BE2C (cell line): Measurements from ENCODE around the gene CALML4. TPM values are rescaled to one million over a fixed set of nuclear protein-coding genes. Genes with fewer than 3 reads are reported as not detected.

Experiments
- DNase-seq: peaks from one replicate; pipeline ENCODE4 v3.0.0-alpha.2; 2020
- H3K27me3 ChIP-seq: fragments of 250-450 bp; sonication (Bioruptor Pico); 2 replicates; pipeline ENCODE4 v1.5.1; 2020; ENCODE audit warnings: mild to moderate bottlenecking
- H3K36me3 ChIP-seq: fragments of 250-450 bp; sonication (Bioruptor Pico); 2 replicates; pipeline ENCODE4 v1.5.1; 2020; ENCODE audit warnings: mild to moderate bottlenecking
- H3K4me1 ChIP-seq: fragments of 250-450 bp; sonication (Bioruptor Pico); 2 replicates; pipeline ENCODE4 v1.5.1; 2020
- H3K4me3 ChIP-seq: 2 replicates; pipeline ENCODE4 v1.5.1; 2011; ENCODE audit warnings: low read depth, low read length
- H3K9me3 ChIP-seq: fragments of 250-450 bp; sonication (Bioruptor Pico); 2 replicates; pipeline ENCODE4 v1.5.1; 2020
- polyA plus RNA-seq: library from polyadenylated mRNA; unstranded; fragments of >200 nt; gene quantifications from one replicate; pipeline ENCODE4 v1.2.1, GENCODE V29; 2012; ENCODE audit warnings: low read depth, missing spikeins; ENCODE audit not compliant: insufficient read length, insufficient read depth
- TF ChIP-seq, protein P1 (sequence below): IDR thresholded peaks from 2 replicates; pipeline ENCODE4 v1.5.1; 2012; ENCODE audit warnings: mild to moderate bottlenecking, low read depth, low read length

CALML4 gene, protein sequence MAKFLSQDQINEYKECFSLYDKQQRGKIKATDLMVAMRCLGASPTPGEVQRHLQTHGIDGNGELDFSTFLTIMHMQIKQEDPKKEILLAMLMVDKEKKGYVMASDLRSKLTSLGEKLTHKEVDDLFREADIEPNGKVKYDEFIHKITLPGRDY
- polyA plus RNA-seq: 4.1 TPM

DNA sequence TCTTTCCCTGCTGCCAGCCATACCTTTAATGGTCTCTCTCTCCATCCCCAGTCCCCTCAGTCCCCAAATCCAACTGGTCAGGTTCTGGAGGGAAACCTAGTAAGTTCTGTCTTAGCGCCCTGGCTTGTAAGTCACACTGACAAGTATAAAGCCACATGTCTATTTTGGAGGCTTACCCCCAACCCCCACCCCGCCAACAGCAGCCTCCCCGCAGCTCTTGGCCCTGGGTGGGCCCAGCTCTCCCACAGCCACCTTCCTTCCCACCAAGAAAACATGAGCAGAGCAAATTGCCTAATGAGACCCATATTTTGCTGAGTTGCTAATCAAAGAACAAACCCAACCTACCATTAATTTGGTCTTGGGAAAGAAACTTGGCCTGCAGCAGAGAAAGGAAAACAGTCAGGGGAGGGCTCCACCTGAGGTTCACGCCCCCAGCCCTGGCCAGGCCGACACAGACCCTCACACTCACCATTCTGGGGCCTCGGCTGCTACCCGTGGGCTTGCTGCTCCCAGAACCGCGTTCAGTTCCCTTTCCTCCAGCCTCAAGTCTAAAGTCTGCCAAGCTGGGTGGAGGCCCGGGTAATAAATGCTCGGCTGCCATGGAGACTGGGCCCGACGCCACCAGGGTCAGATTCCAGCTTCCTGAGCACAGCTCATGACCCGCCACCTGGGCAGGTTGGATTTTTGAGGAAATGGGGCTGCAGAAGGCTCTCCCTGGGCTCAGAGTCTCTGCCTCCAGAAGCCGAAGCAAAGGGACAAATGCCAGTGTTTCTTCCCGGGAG lies at the start of gene CALML4:
Gene CALML4, minus strand, starts transcription at position 557 of the 782 bp plus-strand sequence. Its CDS starts 85 bp downstream, at position 472.
- H3K4me3 ChIP-seq: no peak within 1 kb of the TSS
- H3K36me3 ChIP-seq: peaks cover 36% of the 10 kb centered on the region
- TF ChIP-seq, protein P1, sequence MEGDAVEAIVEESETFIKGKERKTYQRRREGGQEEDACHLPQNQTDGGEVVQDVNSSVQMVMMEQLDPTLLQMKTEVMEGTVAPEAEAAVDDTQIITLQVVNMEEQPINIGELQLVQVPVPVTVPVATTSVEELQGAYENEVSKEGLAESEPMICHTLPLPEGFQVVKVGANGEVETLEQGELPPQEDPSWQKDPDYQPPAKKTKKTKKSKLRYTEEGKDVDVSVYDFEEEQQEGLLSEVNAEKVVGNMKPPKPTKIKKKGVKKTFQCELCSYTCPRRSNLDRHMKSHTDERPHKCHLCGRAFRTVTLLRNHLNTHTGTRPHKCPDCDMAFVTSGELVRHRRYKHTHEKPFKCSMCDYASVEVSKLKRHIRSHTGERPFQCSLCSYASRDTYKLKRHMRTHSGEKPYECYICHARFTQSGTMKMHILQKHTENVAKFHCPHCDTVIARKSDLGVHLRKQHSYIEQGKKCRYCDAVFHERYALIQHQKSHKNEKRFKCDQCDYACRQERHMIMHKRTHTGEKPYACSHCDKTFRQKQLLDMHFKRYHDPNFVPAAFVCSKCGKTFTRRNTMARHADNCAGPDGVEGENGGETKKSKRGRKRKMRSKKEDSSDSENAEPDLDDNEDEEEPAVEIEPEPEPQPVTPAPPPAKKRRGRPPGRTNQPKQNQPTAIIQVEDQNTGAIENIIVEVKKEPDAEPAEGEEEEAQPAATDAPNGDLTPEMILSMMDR: no peak
- H3K9me3 ChIP-seq: no peaks in the 10 kb centered on the region
- peaks cover 8% of the 10 kb centered on the region for H3K4me1 ChIP-seq
- DNase-seq: no peak
- no peaks in the 10 kb centered on the region for H3K27me3 ChIP-seq

DNA sequence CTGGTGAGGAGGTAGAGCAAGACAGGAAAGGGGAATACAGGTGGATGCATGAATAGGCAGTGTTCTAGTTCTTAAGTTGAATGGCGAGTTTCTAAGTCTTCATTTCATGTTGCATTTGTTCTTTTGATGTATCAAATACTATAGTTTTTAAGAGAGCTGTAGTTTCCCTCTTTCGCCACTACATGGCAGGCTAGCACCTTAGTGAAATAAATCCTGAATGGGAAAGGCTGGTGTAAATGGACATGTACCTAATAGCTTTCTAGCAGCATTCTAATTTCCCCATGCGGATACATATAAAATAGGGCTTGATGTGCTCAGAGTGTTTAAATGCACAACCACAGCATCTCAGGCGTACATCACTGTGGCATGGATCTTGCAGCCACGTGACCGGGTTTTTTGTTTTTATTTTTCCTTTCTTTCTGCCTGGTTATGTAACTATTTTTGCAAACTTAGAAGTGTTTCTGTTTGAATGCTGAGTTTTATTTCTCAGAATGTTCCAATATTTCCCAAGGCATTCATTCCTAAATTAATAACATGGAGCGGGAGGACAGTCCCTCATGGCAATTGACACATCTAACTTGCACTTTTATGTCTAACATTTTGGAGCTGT lies 47.9 kb upstream of the CALML4 start:
- TF ChIP-seq, protein P1: peak; percentile 88
- no peaks in the 10 kb centered on the region for H3K9me3 ChIP-seq
- no peaks in the 10 kb centered on the region for H3K36me3 ChIP-seq
- DNase-seq: peak; percentile 42
- no peaks in the 10 kb centered on the region; the same call in 1 of the 2 replicates for H3K4me1 ChIP-seq
- no peaks in the 10 kb centered on the region for H3K27me3 ChIP-seq
- H3K4me3 ChIP-seq: no peak overlapping the region

DNA sequence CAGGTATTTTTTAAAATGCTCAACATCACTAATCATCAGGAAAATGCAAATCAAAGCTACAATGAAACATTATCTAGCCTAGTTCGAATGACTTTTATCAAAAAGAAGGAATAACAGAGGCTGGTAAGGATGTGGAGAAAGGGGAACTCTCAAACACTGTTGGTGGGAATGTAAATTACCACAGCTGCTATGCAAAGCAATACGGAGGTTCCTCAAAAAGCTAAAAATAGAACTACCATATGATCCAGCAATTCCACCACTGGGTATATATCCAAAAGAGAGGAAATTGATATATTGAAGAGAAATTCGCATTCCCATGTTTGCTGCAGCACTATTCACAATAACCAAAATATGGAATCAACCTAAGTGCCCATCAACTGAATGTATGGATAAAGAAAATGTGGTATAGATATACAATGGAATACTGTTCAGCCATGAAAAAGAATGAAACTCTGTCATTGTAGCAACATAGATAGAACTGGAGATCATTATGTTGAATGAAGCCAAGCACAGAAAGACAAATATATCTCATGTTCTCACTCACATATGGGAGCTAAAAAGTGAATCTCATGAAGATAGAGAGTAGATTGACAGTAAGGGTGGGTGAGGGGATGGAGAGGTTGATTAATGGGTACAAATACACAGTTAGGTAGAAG lies 44.1 kb upstream of the CALML4 start:
- DNase-seq: no peak
- H3K36me3 ChIP-seq: no peaks in the 10 kb centered on the region
- H3K9me3 ChIP-seq: no peaks in the 10 kb centered on the region
- no peaks in the 10 kb centered on the region for H3K27me3 ChIP-seq
- no peaks in the 10 kb centered on the region; the same call in 1 of the 2 replicates for H3K4me1 ChIP-seq
- no peak overlapping the region for H3K4me3 ChIP-seq
- TF ChIP-seq, protein P1: no peak

DNA sequence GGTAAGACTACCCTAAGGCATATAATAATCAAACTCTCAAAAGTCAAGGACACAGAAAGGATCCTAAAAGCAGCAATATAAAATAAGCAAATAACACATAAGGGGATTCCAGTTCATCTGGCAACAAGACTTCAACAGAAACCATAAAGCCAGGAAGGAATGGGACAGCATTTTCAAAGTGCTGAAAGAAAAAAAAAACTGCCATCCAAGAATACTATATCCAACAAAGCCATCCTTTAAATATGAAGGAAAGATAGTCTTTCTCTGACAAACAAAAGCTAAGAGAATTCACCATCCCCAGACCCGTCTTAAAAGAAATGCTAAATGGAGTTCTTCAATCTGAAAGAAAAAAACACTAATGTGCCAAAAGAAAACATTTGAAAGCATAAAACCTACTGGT lies 39.1 kb upstream of the CALML4 start:
- H3K4me1 ChIP-seq: no peaks in the 10 kb centered on the region
- no peaks in the 10 kb centered on the region for H3K27me3 ChIP-seq
- H3K4me3 ChIP-seq: no peak overlapping the region
- no peak for DNase-seq
- peaks cover 2% of the 10 kb centered on the region; the same call in 1 of the 2 replicates for H3K9me3 ChIP-seq
- TF ChIP-seq, protein P1: no peak
- H3K36me3 ChIP-seq: no peaks in the 10 kb centered on the region

DNA sequence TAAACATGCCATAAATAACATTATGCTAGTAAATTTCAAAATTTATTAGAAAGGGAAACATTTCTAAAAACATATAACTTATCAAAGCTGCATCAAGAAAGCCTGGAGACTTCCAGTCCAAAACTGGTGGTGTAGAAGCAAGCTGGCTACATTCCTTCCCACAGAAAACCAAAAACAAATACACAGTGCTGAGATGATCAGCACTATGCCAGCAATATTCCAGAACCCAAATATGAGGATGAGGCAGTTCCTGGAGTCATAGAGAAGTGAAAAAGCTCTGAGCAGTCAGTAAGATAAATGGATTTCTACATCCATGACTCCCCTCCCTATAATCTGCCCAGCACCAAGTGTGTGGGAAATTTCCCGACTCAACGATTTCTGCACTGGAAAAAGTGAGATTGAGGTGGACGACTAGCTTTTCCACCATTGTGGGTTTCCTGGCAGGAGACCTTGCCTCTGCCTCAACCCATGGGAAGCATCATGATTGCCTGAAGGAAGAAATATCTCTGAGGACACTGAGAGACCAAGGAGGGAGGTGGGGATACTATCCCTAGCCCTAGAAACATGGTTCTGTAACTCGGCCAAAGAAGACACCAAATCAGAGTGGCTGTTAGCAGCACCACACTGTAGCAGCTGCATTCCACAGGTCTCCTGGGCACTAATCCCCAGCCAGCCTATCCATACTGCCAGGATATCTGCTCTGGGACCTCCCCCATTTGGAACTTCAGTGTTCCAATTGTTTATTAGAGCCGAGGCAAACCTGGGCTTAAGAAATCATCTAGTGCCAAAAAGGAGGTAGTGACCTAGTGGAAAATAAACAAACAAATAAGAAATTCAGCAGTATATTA lies 36.2 kb upstream of the CALML4 start:
- TF ChIP-seq, protein P1: no peak
- no peaks in the 10 kb centered on the region for H3K27me3 ChIP-seq
- no peak overlapping the region for H3K4me3 ChIP-seq
- no peaks in the 10 kb centered on the region for H3K36me3 ChIP-seq
- H3K4me1 ChIP-seq: no peaks in the 10 kb centered on the region
- H3K9me3 ChIP-seq: peaks cover 2% of the 10 kb centered on the region; the same call in 1 of the 2 replicates
- no peak for DNase-seq
